NCI-H1694 (cell line): Measurements from ENCODE around the gene CKAP5.
"Not testable (repeated sequence)": the region's sequence is repeated elsewhere in the genome, so short reads cannot be mapped to it uniquely, and the experiment has no call there.

Experiments
- DNase-seq: peaks from one replicate; lab custom pipeline; 2025; lab: John Stamatoyannopoulos, UW

Gene CKAP5

DNA sequence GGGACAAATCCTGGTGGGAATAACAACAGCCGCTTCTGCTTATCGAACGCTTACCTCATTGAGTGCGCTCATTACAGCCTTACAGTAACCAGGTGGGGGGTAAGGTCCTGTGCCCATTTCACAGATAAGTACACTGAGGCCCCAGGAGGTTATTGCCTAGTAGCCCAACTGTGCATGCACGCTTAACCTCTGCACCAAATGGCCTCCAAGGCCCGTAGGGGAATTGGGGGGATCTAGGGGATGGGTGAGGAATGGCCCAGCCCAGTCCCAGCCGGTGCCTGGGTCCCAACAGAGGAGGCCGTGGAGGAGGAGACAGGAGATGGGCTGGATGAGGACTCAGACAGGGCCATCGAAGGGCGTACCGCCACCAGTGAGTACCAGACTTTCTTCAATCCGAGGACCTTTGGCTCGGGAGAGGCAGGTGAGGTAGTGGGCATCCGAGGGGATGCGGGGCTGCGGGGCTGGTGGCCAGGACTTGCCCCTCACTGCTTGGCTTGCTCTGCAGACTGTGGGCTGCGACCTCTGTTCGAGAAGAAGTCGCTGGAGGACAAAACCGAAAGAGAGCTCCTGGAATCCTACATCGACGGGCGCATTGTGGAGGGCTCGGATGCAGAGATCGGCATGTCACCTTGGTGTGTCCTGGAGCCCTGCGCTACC is 119.7 kb downstream of the CKAP5 start:
- DNase-seq, result no peak

DNA sequence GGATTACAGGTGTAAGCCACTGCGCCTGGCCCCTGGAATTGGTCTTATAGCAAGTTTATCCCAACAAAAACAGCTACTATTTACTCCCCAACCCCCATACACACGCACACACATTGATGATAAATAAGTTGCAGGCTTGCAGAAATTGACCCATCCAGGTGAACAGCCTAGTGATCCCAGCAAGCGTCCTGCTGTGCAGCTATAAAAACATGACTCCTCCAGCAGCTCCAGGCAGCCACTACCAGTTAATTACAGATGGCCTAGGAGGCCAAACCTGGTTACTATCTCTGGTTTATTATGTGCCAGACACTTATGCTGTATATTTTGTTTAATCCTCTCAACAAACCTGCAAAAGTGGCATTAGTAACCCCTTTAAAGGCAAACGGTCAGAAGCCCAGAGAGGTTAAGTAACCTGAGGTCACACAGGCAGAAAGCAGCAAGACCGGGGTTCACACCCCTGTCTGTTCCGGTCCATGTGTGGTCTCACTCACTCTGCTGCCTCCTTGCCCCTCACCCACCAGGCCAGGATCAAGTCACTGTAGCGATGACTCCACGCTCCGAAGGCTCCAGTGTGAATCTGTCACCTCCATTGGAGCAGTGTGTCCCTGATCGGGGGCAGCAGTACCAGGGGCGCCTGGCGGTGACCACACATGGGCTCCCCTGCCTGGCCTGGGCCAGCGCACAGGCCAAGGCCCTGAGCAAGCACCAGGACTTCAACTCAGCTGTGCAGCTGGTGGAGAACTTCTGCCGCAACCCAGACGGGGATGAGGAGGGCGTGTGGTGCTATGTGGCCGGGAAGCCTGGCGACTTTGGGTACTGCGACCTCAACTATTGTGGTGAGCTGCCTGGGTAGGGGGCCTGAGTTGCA is 120.5 kb downstream of the CKAP5 start:
- DNase-seq, result no peak

DNA sequence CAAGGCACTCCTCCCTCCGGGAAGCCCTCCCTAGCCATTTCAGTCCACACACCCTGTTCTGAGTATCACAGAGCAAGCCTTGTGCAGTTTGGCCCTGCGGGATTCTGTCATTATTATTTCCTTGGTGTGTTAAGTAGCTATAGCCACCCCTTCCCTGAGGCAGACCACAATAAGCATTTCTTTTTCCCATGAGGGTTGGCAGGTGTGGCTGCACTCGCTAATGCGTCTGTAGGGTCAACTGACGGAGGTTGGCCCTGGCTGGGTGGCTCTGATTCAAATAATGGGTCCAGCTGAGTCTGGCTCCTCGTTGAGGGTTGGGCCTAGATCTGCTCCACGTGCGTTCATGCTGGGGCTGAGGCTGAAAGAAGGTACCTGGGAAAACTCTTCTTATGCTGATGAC is 122.0 kb downstream of the CKAP5 start:
- DNase-seq, result no peak

DNA sequence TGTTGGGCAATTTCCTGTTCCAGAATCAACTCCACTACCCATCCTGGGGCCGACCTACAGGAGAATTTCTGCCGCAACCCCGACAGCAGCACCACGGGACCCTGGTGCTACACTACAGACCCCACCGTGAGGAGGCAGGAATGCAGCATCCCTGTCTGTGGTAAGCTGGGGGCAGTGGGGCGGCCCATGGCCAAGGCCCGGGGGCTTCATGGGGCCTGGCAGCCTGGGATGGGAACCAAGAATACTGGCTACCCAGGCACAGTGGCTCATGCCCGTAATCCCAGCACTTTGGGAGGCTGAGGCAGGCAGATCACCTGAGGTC is 122.8 kb downstream of the CKAP5 start:
- DNase-seq, result no peak

DNA sequence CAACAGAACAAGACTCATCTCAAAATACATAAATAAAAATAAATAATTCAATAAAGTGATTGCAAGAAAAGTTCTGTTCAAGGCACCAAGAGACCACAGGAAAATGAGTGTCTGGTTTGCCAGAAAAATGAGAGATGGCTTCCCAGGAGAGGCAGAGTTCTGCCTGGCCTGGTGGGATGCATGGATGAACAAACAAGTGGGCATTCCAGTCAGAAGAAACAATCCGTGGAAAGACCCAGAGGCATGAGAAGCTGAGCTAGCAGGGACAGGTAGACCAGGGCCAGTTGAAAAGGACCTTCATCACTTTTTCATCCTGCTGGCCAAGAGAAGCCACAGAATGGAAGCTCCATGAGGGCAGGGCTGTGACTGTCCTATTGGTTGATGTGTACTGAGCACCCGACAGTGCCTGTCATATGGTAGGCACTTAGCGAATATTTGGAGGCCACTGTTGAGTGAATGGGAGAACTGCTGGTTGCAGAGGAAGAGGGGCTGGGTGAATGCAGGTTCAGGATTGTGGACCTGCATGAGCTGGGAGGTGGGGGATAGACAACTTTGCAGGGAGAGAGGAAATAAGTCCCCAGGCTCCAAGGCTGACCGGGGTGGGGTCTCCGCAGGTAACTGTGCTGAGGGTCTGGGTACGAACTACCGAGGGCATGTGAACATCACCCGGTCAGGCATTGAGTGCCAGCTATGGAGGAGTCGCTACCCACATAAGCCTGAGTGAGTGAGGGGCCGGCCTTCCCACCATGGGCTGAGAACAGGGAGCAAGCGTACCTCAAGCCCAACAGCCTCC is 123.3 kb downstream of the CKAP5 start:
- no peak for DNase-seq

DNA sequence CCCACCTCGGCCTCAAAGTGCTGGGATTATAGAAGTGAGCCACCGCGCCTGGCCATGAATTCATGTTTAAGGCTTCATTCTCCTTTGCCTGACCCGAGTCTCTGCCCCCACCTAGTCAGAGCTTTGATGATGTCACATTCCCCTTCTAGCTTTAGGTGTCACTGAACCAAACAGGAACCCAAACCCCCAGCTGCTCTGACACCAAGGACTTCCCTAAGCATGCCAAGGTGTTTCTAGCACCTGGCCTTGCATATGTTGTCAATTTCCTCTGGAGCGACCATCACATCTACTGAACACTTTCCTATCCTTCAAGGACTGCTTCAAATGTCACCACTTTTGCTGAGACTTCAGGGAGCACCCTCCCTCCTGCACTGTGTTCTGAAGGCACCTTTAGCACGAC is 124.8 kb downstream of the CKAP5 start:
- no peak for DNase-seq

DNA sequence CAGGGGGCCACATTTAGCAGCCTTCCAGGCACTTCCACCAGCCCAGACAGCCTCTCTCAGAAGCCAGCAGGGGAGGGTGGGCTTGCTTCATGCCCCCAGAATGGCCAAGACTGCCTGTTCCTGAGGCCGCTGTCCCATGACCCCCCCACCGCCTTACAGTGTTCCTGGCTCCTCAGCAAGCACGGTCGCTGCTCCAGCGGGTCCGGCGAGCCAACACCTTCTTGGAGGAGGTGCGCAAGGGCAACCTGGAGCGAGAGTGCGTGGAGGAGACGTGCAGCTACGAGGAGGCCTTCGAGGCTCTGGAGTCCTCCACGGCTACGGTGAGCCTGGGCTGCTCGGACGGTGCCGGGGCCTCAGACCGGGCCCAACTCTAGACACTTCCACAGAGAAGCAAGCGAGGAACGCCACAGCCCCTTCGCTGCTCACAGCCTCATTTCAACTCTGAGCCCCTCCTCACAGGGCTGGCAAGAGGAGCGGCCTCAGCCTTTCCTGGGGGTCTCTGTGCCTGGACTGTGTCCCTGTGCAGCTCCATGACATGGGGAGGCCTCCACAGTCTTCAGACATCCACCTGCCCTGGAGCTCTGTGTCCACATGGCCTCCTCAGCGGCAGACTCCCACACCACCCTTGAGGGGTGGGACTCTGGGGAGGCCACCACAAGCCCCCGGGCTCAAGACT is 126.4 kb downstream of the CKAP5 start:
- DNase-seq, result no peak

DNA sequence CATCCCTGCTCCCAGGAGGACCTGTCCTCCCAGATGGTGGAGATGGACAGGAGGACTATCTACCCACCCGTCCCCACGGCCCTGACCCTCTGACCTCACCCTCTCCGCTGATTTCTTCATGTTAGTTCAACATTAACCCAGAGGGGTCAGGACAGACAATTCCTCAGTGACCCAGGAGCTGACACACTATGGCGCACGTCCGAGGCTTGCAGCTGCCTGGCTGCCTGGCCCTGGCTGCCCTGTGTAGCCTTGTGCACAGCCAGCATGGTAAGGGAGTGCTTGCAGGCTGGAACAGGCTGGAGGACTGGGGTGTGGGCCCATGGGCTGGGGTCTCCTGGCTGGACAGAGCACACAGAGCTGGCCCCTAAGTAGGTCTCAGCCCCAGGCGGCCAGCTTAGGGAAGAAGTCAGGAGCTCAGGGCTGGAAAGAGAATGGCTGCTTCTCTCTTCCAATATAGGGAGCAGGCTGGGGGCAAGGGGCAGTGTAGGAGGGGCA is 127.0 kb downstream of the CKAP5 start, which contains the start of gene F2:
Gene F2 (plus strand): TSS at position 166 of the 495 bp plus-strand sequence. CDS start 23 bp downstream, at position 189.
- no peak for DNase-seq

DNA sequence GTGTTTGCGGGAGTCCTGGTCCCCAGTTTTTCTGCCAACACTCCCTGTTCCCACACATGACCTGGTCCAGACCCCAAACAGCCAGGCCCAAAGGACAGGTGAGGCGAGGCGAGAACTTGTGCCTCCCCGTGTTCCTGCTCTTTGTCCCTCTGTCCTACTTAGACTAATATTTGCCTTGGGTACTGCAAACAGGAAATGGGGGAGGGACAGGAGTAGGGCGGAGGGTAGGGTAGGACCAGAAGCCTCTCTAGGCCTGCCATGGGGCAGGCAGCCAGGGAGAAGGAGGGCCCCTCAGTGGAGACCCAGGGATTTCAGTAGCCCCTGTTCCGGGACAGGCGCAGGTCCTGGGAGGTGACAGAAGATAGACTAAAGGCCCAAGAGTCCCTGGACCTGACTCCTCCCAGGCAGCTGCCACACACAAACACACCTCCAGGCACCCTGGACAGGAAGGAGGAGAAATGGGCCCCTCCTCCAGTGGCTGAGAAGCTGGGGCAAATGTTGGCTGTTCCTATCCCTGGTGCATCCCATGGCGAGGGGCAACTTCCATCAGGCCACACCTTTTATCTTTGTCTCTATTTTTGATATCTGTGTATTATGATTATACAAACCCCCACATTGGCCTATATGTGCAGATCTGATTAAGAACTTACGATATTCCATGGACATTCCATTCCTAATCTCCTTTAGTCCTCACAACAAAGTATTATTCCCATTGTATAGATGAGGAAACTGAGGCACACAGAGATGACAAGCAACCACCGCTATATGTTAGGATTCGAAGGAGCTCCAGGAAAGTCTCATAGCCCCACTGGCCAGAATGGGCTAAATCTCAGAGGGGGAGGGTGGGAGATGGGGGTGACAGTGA is 127.7 kb downstream of the CKAP5 start:
- DNase-seq, result no peak

DNA sequence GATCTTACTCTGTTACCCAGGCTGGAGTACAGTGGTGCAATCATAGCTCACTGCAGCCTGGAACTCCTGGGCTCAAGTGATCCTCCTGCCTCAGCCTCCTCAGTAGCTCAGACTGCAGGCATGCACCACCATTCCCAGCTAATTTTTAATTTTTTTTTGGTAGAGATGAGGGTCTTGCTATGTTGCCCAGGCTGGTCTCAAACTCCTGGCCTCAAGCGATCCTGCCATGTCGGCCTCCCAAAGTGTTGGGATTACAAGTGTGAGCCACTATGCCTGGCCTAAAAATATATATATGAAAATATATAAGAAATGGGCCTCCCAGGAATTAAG is 128.3 kb downstream of the CKAP5 start:
- DNase-seq, result not testable (repeated sequence)

DNA sequence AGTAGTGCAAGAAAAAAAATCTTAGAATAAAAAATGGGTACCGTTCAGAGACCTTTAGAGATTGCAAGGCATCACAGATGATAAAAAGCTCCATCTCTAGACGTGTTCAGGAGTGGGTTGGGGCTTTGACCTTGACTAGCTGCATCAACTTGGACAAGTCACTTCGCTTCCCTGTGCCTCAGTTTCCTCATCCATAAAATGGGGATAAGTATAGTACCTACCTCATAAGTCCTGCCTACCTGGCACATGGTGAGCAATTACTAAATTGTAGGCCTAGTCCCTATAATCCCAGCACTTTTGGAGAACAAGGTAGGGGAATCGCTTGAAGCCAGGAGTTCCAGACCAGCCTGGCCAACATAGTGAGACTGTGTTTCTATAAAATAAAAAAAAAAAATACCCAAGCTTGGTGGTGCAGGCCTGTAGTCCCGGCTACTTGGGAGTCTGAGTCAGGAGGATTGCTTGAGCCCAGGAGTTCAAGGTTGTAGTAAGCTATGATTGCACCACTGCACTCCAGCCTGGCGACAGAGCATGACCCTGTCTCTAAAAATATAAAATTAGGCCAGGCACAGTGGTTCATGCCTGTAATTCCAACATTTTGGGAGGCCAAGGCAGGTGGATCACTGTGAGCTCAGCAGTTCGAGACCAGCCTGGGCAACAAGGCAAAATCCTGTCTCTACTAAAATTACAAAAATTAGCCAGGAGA is 133.1 kb downstream of the CKAP5 start:
- no peak for DNase-seq

DNA sequence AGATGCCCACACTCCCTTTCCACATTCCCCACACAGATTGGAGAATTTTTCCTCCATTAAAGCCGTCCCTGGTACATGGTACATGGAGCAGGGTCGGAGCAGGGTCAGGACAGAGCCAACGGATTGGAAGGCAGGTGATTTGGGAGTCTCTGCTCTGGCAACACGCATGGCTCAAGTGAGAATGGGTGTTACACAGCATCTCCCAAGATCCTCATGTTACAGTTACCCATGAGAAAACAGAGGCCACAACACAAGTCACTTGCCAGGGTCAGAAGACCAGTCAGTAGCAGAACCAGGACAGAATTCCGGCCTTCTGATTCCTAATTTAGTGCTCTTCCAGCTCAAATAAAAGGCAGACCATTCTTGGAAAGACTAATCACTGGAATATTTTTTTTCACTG is 134.8 kb downstream of the CKAP5 start:
- DNase-seq, result no peak

DNA sequence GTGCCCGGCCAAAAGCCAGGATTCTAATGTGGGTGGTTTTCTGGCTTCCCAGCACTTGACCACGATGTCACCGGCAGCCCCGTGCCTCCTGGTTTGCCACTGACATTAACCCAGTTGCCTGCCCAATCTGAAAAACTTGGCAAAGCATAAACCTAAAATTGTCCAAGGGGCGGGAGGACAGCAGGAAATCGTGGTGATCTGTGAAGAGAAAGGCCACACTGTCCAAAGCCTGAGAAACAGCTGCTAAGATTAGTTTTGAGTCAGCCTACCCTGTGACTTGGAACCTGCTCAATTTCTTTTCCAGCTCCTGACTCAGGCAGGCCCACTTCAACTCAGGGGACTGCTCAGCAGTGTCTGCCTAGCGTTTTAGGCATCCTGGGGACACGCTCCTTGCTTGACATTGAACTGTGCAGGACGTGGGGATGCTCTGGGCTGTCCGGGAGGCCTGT is 135.2 kb downstream of the CKAP5 start:
- DNase-seq, result no peak

DNA sequence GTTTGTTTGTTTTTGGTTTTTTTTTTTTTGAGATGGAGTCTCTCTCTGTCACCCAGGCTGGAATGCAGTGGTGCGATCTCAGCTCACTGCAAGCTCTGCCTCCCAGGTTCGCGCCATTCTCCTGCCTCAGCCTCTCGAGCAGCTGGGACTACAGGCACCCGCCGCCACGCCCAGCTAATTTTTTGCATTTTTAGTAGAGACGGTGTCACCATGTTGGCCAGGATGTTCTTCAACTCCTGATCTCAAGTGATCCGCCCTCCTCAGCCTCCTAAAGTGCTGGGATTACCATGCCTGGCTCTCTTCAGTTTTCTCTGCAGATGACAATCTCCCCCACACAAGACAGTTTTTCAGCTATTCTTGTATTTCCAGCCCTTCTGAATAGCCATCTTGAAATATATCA is 136.7 kb downstream of the CKAP5 start:
- DNase-seq, result not testable (repeated sequence)

DNA sequence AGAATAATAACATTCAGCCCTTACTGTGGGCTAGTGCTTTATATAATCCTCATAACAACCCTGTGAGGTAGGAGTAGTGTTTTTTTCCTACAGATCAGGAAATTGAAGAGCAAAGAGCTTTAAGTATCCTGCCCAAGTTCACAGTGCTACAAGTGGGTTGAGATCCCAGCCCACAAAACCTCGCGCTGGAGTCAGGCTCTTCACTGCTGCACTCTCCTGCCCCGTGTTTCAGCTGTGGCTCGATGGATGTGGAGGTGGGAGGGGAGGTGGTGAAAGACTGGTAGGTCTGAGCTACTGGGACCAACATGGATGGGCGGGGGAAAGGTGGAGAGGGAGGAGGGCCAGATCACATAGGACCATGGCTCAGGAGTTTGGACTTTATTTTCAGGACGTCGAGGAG is 139.2 kb downstream of the CKAP5 start:
- DNase-seq, result no peak

DNA sequence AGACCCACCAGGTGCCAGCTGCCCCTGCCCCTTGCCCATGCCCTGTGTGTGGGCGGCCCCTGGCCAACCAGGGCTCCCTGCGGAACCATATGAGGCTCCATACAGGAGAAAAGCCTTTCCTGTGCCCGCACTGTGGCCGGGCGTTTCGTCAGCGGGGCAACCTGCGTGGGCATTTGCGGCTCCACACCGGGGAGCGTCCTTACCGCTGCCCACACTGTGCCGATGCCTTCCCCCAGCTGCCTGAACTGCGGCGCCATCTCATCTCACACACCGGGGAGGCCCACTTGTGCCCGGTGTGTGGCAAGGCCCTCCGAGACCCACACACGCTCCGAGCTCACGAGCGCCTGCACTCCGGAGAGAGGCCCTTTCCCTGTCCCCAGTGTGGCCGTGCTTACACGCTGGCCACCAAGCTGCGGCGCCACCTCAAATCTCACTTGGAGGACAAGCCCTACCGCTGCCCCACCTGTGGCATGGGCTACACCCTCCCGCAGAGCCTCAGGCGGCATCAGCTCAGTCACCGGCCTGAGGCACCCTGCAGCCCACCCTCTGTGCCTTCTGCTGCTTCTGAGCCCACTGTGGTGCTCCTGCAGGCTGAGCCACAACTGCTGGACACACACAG is 140.9 kb downstream of the CKAP5 start:
- no peak for DNase-seq

DNA sequence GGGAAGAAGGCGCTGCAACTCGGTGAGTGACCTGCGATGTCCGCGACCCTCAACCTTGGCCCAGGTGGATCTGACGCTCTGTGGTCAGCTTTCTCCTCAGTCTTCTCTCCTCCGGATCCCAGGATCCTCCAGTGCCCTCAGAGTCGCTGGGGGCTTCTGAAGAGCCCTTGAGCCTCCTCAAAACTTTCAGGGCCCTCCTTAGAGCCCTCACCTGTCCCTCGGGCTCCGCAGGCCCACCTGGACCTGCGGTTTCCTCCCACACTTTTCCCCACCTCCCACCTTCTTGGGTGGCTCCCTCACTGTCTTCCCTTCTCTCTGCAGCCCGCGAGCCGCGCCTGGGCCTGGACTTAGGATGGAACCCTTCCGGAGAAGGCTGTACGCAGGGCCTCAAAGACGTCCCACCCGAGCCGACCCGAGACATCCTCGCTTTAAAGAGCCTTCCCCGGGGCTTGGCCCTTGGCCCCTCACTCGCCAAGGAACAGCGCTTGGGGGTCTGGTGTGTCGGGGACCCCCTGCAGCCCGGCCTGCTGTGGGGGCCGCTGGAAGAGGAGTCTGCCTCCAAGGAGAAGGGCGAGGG is 144.9 kb downstream of the CKAP5 start:
- DNase-seq, result no peak

DNA sequence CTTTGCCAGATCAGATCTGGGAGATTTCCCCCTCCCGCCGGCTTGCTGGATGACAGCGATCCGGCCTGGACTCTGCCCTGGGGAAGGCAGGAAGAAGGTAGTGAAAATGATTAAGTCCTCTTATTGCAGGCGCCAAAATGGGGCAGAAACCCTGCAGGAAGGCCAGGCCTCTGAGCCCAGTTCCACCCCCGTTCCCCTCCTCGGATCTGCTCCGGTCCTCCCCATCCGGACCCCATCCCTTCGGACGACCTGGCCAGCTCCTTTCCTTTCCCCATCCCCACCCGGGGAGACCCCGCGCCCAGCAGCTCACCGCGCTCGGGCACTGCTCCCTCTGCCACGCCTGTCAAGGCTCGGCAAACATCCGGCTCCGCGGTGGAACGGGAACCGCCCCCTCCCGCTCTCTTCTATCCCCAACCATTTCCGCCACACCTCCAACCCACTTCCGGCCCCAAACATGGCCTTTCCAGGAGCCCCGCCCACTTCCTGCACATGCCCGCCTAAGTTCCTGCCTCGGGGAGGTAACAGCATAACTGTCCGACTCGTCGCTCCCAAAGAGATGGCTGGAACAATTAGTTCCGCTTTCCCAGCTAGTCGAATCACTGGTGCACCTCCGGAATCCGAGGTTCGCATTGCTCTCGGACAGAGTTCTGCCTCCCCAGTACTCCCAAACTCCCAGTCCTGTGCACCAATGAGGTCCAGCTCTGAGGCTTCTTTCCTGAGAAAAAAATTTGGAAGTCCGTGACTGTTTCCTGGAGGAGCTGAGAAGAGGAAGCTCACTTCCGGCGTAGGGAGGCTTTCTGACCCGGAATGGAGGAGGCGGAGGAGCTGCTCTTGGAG is 145.6 kb downstream of the CKAP5 start, which contains the start of the genes ARHGAP1 and ZNF408:
Gene ARHGAP1 (minus strand): TSS at position 379 of the 837 bp plus-strand sequence. CDS start 4,512 bp downstream, outside the sequence.
Gene ZNF408 (plus strand): TSS at position 791 of the 837 bp plus-strand sequence. CDS start 17 bp downstream, at position 808.
- DNase-seq, result peak; percentile 91
